IMR-90 (cell line): ENCODE results near the gene ASTN2. TPM values are rescaled to one million over a fixed set of nuclear protein-coding genes. Genes with fewer than 3 reads are reported as not detected.

ENCODE experiments used
- ATAC-seq: fragments of 200-7000 bp; cut with Tn5 transposase; 2 replicates; pipeline ENCODE4 v1.9.1; 2020; ENCODE audit warnings: low read depth, mild to moderate bottlenecking, moderate library complexity
- BruUV-seq: library from RNA; stranded (reverse); fragments of 400-500 nt; replicated peaks from 2 replicates; lab custom pipeline; 2021; lab: Mats Ljungman, UMichigan
- CTCF ChIA-PET: fragments of 300-600 bp; formaldehyde crosslinking; extraction: SDS; loops from one replicate; lab custom pipeline; 2021; ENCODE audit warnings: antibody characterized with exemption; lab: Yijun Ruan, JAX
- POLR2A ChIA-PET: fragments of 300-600 bp; sonication (Branson Sonifier 250); formaldehyde crosslinking; loops from one replicate; lab custom pipeline; 2022; ENCODE audit warnings: antibody characterized with exemption; ENCODE audit not compliant: unreplicated experiment; lab: Charles Lee
- DNase-seq: peaks from one replicate; pipeline ENCODE4 v3.0.0; 2013
- H2AFZ ChIP-seq: replicated peaks from 2 replicates; pipeline ENCODE3; 2013; ENCODE audit warnings: low read length, mild to moderate bottlenecking; ENCODE audit not compliant: poor library complexity
- H2AK5ac ChIP-seq: 2 replicates; pipeline ENCODE4 v1.6.1; 2013; ENCODE audit warnings: low read depth, low read length, inconsistent platforms
- H2AK9ac ChIP-seq: replicated peaks from 2 replicates; pipeline ENCODE3; 2013; ENCODE audit warnings: mild to moderate bottlenecking, low read depth, low read length, moderate library complexity; ENCODE audit not compliant: poor library complexity
- H2BK120ac ChIP-seq: 2 replicates; pipeline ENCODE4 v1.6.1; 2013; ENCODE audit warnings: low read depth, low read length, inconsistent platforms
- H2BK15ac ChIP-seq: 3 replicates; pipeline ENCODE4 v1.6.1; 2013; ENCODE audit warnings: low read depth, low read length, inconsistent platforms
- H2BK20ac ChIP-seq: 2 replicates; pipeline ENCODE4 v1.6.1; 2013; ENCODE audit warnings: low read depth, mild to moderate bottlenecking, inconsistent platforms, low read length, moderate library complexity
- H2BK5ac ChIP-seq: 2 replicates; pipeline ENCODE4 v1.6.1; 2013; ENCODE audit warnings: mild to moderate bottlenecking, low read depth, low read length, inconsistent platforms; ENCODE audit not compliant: poor library complexity, severe bottlenecking
- H3K14ac ChIP-seq: replicated peaks from 2 replicates; pipeline ENCODE4 v1.6.1; 2013; ENCODE audit warnings: low read depth, low read length, inconsistent platforms
- H3K18ac ChIP-seq: 2 replicates; pipeline ENCODE4 v1.6.1; 2013; ENCODE audit warnings: low read depth, low read length, control low read depth
- H3K23ac ChIP-seq: 2 replicates; pipeline ENCODE4 v1.6.1; 2013; ENCODE audit warnings: low read depth, low read length, inconsistent platforms
- H3K27ac ChIP-seq: 2 replicates; pipeline ENCODE4 v1.5.1; 2013; ENCODE audit warnings: mild to moderate bottlenecking, control low read depth, low read length; ENCODE audit not compliant: insufficient read depth
- H3K27me3 ChIP-seq: 2 replicates; pipeline ENCODE4 v1.6.1; 2013; ENCODE audit warnings: low read length; ENCODE audit not compliant: control insufficient read depth, insufficient read depth
- H3K36me3 ChIP-seq: 2 replicates; pipeline ENCODE4 v1.6.1; 2013; ENCODE audit warnings: low read length, mixed read lengths; ENCODE audit not compliant: control insufficient read depth, insufficient read depth
- H3K4ac ChIP-seq: 2 replicates; pipeline ENCODE4 v1.6.1; 2013; ENCODE audit warnings: low read depth, low read length, inconsistent platforms
- H3K4me1 ChIP-seq: 2 replicates; pipeline ENCODE4 v1.6.1; 2013; ENCODE audit warnings: low read length, mixed read lengths; ENCODE audit not compliant: control insufficient read depth, insufficient read depth
- H3K4me2 ChIP-seq: 2 replicates; pipeline ENCODE4 v1.6.1; 2013; ENCODE audit warnings: low read depth, mild to moderate bottlenecking, control low read depth, low read length, moderate library complexity
- H3K4me3 ChIP-seq: 2 replicates; pipeline ENCODE4 v1.5.1; 2013; ENCODE audit warnings: low read depth, mild to moderate bottlenecking, control low read depth, low read length, moderate library complexity; ENCODE audit not compliant: insufficient read depth
- H3K56ac ChIP-seq: 2 replicates; pipeline ENCODE4 v1.6.1; 2013; ENCODE audit warnings: low read length, inconsistent platforms; ENCODE audit not compliant: insufficient read depth; ENCODE audit errors: extremely low read depth
- H3K79me1 ChIP-seq, 2 experiments: 2 replicates each; pipeline ENCODE4 v1.6.1; 2013; ENCODE audit warnings: low read length in 2 of 2, inconsistent platforms in 1 of 2, low read depth in 1 of 2
- H3K9ac ChIP-seq: 2 replicates; pipeline ENCODE4 v1.6.1; 2013; ENCODE audit warnings: low read depth, low read length, control low read depth
- H3K9me1 ChIP-seq: 2 replicates; pipeline ENCODE4 v1.6.1; 2013; ENCODE audit warnings: low read length, inconsistent platforms; ENCODE audit not compliant: insufficient read depth
- H3K9me3 ChIP-seq: 2 replicates; pipeline ENCODE4 v1.6.1; 2013; ENCODE audit warnings: low read length; ENCODE audit not compliant: control insufficient read depth, insufficient read depth
- H4K20me1 ChIP-seq: 2 replicates; pipeline ENCODE4 v1.6.1; 2013; ENCODE audit warnings: low read length, inconsistent platforms; ENCODE audit not compliant: insufficient read depth
- H4K5ac ChIP-seq: 2 replicates; pipeline ENCODE4 v1.6.1; 2013; ENCODE audit warnings: mild to moderate bottlenecking, low read depth, low read length, control low read depth
- H4K8ac ChIP-seq, 2 experiments: 2 replicates each; pipeline ENCODE4 v1.6.1; 2013; ENCODE audit warnings: low read depth in 2 of 2, low read length in 2 of 2, control low read depth in 1 of 2, inconsistent platforms in 1 of 2
- H4K91ac ChIP-seq: 2 replicates; pipeline ENCODE4 v1.6.1; 2013; ENCODE audit warnings: low read depth, low read length, inconsistent platforms; ENCODE audit not compliant: insufficient read depth
- FOS ChIP-seq: fragments of 150-350 bp; IDR thresholded peaks from 2 replicates; pipeline ENCODE4 v1.6.1; 2016; ENCODE audit warnings: low read depth, low read length
- NFE2L2 ChIP-seq: fragments of 150-350 bp; IDR thresholded peaks from 2 replicates; pipeline ENCODE4 v1.6.1; 2016; ENCODE audit warnings: low read depth, mild to moderate bottlenecking, low read length
- POLR2A ChIP-seq: IDR thresholded peaks from 2 replicates; pipeline ENCODE4 v1.6.1; 2012; ENCODE audit warnings: mild to moderate bottlenecking, low read depth, low read length
- WGBS, 2 experiments: methylation state at CpG; one replicate each; pipeline versions ENCODE4 v1.1.5 to v1.1.7; 2013; ENCODE audit warnings: missing lambda C conversion rate in 2 of 2; ENCODE audit not compliant: insufficient read length in 1 of 2; ENCODE audit errors: extremely low coverage in 2 of 2; 5-methylcytosine and 5-hydroxymethylcytosine counted together
- dilution Hi-C: fragments of 300-500 bp; cut with HindIII; formaldehyde crosslinking; loops from one replicate; pipeline ENCODE4 v1.14.3; 2018; ENCODE audit warnings: low sequenced_read_pairs; ENCODE audit not compliant: unreplicated experiment
- in situ Hi-C: fragments of 300-500 bp; cut with MboI; formaldehyde crosslinking; loops from 3 replicates; pipeline ENCODE4 v1.14.3; 2019; ENCODE audit warnings: low sequenced_read_pairs, inconsistent platforms, mixed read lengths
- intact Hi-C: fragments of 100-400 bp; cut with micrococcal nuclease; formaldehyde crosslinking; loops from 2 replicates; pipeline ENCODE4 v1.10.0; 2022
- polyA plus RNA-seq, 3 experiments: library from polyadenylated mRNA; depleted of rRNA; stranded (reverse); fragments of >200 nt; gene quantifications; 2 replicates each; pipeline ENCODE4 v1.2.3, GENCODE V29; 2012; ENCODE audit warnings: low replicate concordance in 1 of 3
- total RNA-seq: library from RNA; depleted of rRNA; stranded (reverse); fragments of >200 nt; gene quantifications from 2 replicates; pipeline ENCODE4 v1.2.3, GENCODE V29; 2012
- TF ChIP-seq, protein P1 (sequence below): fragments of 150-350 bp; IDR thresholded peaks from 2 replicates; pipeline ENCODE4 v1.6.1; 2016; ENCODE audit warnings: low read depth, mild to moderate bottlenecking, low read length, moderate library complexity, borderline replicate concordance
- TF ChIP-seq, protein P2 (sequence below): conservative IDR thresholded peaks from 2 replicates; pipeline ENCODE4 v1.5.1; 2012; ENCODE audit warnings: mild to moderate bottlenecking, low read depth, low read length, improper control_type of control experiment

Gene ASTN2
- total and polyA plus RNA-seq, 2 of the 4 experiments (the other 2 are of a cell fraction): 3.8 to 6.8 TPM

DNA sequence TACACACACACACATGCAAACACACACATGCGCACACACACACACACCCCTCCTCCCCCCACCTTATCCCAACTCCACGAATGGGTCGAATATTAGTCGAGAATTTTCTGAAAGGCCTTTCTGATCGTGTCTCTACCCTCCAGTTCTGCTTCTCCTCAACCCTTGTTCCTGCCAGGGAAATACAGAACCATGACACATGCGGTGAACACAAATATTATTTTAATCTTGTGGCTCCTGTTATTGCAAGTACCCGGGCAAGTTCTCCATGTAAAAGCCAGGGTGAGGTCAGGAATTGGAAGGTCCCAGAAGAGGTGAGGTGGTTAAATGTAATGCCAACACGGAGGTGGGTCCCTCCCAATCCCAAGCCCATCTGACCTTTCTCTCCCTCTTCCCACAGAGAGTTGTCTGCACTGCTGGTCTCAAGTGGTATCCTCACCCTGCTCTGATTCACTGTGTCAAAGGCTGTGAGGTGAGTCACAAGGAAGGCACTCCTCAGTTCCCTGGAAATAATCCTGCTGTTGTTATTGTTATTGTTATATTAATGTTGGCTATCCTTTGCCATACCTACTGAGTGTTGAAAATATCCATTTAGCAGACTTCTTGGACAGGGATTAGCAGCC, 1037.6 kb downstream of the ASTN2 start:
- in situ Hi-C loops: no loop called here
- no TSS peak for BruUV-seq

More for the DNA sequence above, 1037.6 kb downstream of the ASTN2 start:
- no peak overlapping the region for H4K91ac ChIP-seq
- H3K4me1 ChIP-seq: peaks cover 16% of the 10 kb centered on the region
- TF ChIP-seq NFE2L2 (no peak), POLR2A (no peak), FOS (peak; percentile 80)
- TF ChIP-seq, protein P1, sequence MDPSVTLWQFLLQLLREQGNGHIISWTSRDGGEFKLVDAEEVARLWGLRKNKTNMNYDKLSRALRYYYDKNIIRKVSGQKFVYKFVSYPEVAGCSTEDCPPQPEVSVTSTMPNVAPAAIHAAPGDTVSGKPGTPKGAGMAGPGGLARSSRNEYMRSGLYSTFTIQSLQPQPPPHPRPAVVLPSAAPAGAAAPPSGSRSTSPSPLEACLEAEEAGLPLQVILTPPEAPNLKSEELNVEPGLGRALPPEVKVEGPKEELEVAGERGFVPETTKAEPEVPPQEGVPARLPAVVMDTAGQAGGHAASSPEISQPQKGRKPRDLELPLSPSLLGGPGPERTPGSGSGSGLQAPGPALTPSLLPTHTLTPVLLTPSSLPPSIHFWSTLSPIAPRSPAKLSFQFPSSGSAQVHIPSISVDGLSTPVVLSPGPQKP: no peak
- TF ChIP-seq, protein P2, sequence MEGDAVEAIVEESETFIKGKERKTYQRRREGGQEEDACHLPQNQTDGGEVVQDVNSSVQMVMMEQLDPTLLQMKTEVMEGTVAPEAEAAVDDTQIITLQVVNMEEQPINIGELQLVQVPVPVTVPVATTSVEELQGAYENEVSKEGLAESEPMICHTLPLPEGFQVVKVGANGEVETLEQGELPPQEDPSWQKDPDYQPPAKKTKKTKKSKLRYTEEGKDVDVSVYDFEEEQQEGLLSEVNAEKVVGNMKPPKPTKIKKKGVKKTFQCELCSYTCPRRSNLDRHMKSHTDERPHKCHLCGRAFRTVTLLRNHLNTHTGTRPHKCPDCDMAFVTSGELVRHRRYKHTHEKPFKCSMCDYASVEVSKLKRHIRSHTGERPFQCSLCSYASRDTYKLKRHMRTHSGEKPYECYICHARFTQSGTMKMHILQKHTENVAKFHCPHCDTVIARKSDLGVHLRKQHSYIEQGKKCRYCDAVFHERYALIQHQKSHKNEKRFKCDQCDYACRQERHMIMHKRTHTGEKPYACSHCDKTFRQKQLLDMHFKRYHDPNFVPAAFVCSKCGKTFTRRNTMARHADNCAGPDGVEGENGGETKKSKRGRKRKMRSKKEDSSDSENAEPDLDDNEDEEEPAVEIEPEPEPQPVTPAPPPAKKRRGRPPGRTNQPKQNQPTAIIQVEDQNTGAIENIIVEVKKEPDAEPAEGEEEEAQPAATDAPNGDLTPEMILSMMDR: no peak
- no peak overlapping the region for H4K5ac ChIP-seq
- peak overlapping the region; percentile 65; the same call in 1 of the 2 replicates for H2AK5ac ChIP-seq
- 0% methylated on average over 1 of the region's 8 CpGs; no CpG with 5 or more reads in 1 of the 2 experiments for WGBS, 2 experiments
- POLR2A ChIA-PET: no interaction called here
- no peak overlapping the region for H2BK15ac ChIP-seq
- H3K56ac ChIP-seq: no peak overlapping the region
- peaks cover 51% of the 10 kb centered on the region for H3K36me3 ChIP-seq
- peaks cover 0 to 8% of the 10 kb centered on the region in 2 experiments; a peak in 1 of 4 replicates for H3K79me1 ChIP-seq
- H3K9ac ChIP-seq: no peak overlapping the region
- no peak overlapping the region for H3K18ac ChIP-seq
- no peak overlapping the region; the same call in 1 of the 2 replicates for H3K14ac ChIP-seq
- no peak overlapping the region for H2BK20ac ChIP-seq
- no peaks in the 10 kb centered on the region for H3K27me3 ChIP-seq
- peaks cover 34% of the 10 kb centered on the region for H3K9me1 ChIP-seq
- H3K9me3 ChIP-seq: no peaks in the 10 kb centered on the region
- peak overlapping the region; percentile 35 for H2AFZ ChIP-seq
- peaks cover 16% of the 10 kb centered on the region; the same call in 1 of the 2 replicates for H4K20me1 ChIP-seq
- 0 out of 2 replicates have a peak overlapping the region, but pooled peaks have one; percentile 31 for H3K23ac ChIP-seq
- no peak overlapping the region for H2BK5ac ChIP-seq
- no peak overlapping the region for H4K8ac ChIP-seq
- no peak overlapping the region for H3K4me3 ChIP-seq
- CTCF ChIA-PET: no interaction called here
- DNase-seq (peak; percentile 75), ATAC-seq (peak; percentile 86)
- H3K4ac ChIP-seq: 0 out of 2 replicates have a peak overlapping the region, but pooled peaks have one; percentile 44
- dilution Hi-C loops: no loop called here
- H2BK120ac ChIP-seq: no peak overlapping the region
- H2AK9ac ChIP-seq: peak overlapping the region; percentile 20
- H3K27ac ChIP-seq: peak overlapping the region; percentile 16; the same call in 1 of the 2 replicates
- intact Hi-C loops: loop anchor here (10.0 kb wide), 1 partner anchor 268 kb away; no protein-coding TSS in a partner anchor
- H3K4me2 ChIP-seq: peak overlapping the region; percentile 27; the same call in 1 of the 2 replicates
